ENCODE data around the gene ZNF710. TPM values are rescaled to one million over a fixed set of nuclear protein-coding genes. Genes with fewer than 3 reads are reported as not detected.
A peak's percentile ranks its signal among the peaks of the same experiment; 100 is the strongest.

ZNF710 gene
- polyA plus RNA-seq, 1 experiment = 2.2 TPM

- Histone ChIP-seq H3K27me3 (ENCODE audit: control insufficient read depth, insufficient read depth, low read length) (no peaks in the 10 kb centered on the region), H3K4me3 (ENCODE audit: low read depth, low read length) (no peak overlapping the region), H3K27ac (ENCODE audit: low read depth, low read length) (no peak overlapping the region), H3K9me3 (ENCODE audit: control insufficient read depth, insufficient read depth, low read length) (no peaks in the 10 kb centered on the region; the same call in 1 of the 2 replicates)
- no peak for DNase-seq (ENCODE audit: low read depth, low spot score)
- POLR2A ChIA-PET = no interaction called here
- CTCF ChIA-PET = interaction anchor here (0.8 kb wide), 1 partner anchor 347 kb away, joined by 3 read pairs; no protein-coding TSS in a partner anchor
- no peak for TF ChIP-seq CTCF (IDR thresholded peaks at IDR 0.05; ENCODE audit: low read depth, low read length)
These were observed 35.2 kb downstream of the ZNF710 start for GRCh38 chr15:90036343-90036742.

- TF ChIP-seq CTCF (IDR thresholded peaks at IDR 0.05; ENCODE audit: low read depth, low read length) = no peak
- CTCF ChIA-PET = interaction anchor here (0.8 kb wide), 1 partner anchor 347 kb away, joined by 3 read pairs; no protein-coding TSS in a partner anchor
- no peak overlapping the region for H3K4me3 ChIP-seq (ENCODE audit: low read depth, low read length)
- H3K9me3 ChIP-seq (ENCODE audit: control insufficient read depth, insufficient read depth, low read length) = no peaks in the 10 kb centered on the region; the same call in 1 of the 2 replicates
- POLR2A ChIA-PET = interaction anchor here (0.9 to 1.3 kb wide), 2 partner anchors 33 to 36 kb away, joined by 3 read pairs; partner anchors contain the start of gene ZNF710
- H3K27ac ChIP-seq (ENCODE audit: low read depth, low read length) = peak overlapping the region; percentile 43
- H3K27me3 ChIP-seq (ENCODE audit: control insufficient read depth, insufficient read depth, low read length) = no peaks in the 10 kb centered on the region
- no peak for DNase-seq (ENCODE audit: low read depth, low spot score)
These were observed 35.8 kb downstream of the ZNF710 start for GRCh38 chr15:90036806-90037510.

- CTCF ChIA-PET = no interaction called here
- peak overlapping the region; percentile 65 for H3K27ac ChIP-seq (ENCODE audit: low read depth, low read length)
- H3K9me3 ChIP-seq (ENCODE audit: control insufficient read depth, insufficient read depth, low read length) = no peaks in the 10 kb centered on the region; the same call in 1 of the 2 replicates
- DNase-seq (ENCODE audit: low read depth, low spot score) = peak; percentile 37
- POLR2A ChIA-PET = interaction anchor here (0.9 to 1.3 kb wide), 2 partner anchors 33 to 36 kb away, joined by 3 read pairs; partner anchors contain the start of gene ZNF710
- TF ChIP-seq CTCF (IDR thresholded peaks at IDR 0.05; ENCODE audit: low read depth, low read length) = no peak
- H3K27me3 ChIP-seq (ENCODE audit: control insufficient read depth, insufficient read depth, low read length) = no peaks in the 10 kb centered on the region
- H3K4me3 ChIP-seq (ENCODE audit: low read depth, low read length) = no peak overlapping the region
These were observed 36.4 kb downstream of the ZNF710 start for GRCh38 chr15:90037511-90037860.

GRCh38 chr15:90037961-90038631 is 37.0 kb downstream of the ZNF710 start:
- TF ChIP-seq CTCF (IDR thresholded peaks at IDR 0.05; ENCODE audit: low read depth, low read length) = no peak
- no peak for DNase-seq (ENCODE audit: low read depth, low spot score)

More at GRCh38 chr15:90037961-90038631, 37.0 kb downstream of the ZNF710 start:
- peak overlapping the region; percentile 65 for H3K27ac ChIP-seq (ENCODE audit: low read depth, low read length)
- H3K4me3 ChIP-seq (ENCODE audit: low read depth, low read length) = no peak overlapping the region
- H3K9me3 ChIP-seq (ENCODE audit: control insufficient read depth, insufficient read depth, low read length) = no peaks in the 10 kb centered on the region; the same call in 1 of the 2 replicates
- POLR2A ChIA-PET = interaction anchor here (0.9 to 1.3 kb wide), 2 partner anchors 34 to 37 kb away, joined by 3 read pairs; partner anchors contain the start of gene ZNF710
- CTCF ChIA-PET = no interaction called here
- no peaks in the 10 kb centered on the region for H3K27me3 ChIP-seq (ENCODE audit: control insufficient read depth, insufficient read depth, low read length)
